Prostate gland (tissue), 2 donors: Measurements from ENCODE around the gene MAP2K7.

Source experiments
- POLR2AphosphoS5 ChIP-seq: sonication (generic); formaldehyde crosslinking; IDR thresholded peaks from one replicate; pipeline ENCODE4 v1.6.1; 2017; ENCODE audit warnings: antibody characterized with exemption
- TF ChIP-seq, protein P1 (sequence below), 4 experiments: fragments of 200-600 bp in 2 of 4; fragments of 450-650 bp in 2 of 4; sonication (generic) in 2 of 4; IDR thresholded peaks; 1 replicate in 3 of 4; 2 replicates in 1 of 4; pipeline ENCODE4 v1.5.1; 2016 to 2019; ENCODE audit warnings: antibody characterized with exemption in 4 of 4, mild to moderate bottlenecking in 2 of 4, moderate library complexity in 2 of 4

DNA sequence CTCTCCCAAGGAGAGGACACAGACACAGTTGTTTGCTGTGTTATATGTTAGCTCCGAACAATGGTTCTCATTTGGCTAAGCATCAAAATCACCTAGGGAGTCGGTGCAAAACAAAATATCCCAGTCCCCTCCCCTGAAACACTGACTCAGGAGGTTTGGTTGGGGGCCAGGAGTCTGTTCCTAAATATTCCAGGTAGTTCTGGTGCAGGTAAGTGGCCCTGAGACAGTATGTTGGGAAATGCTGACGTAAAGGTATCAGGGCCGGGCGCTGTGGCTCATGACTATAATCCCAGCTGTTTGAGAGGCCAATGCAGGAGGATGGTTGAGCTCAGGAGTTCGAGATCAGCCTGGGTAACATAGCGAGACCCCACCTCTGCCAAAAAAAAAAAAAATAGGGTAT is 2.3 kb upstream of the MAP2K7 start:
- TF ChIP-seq, protein P1, sequence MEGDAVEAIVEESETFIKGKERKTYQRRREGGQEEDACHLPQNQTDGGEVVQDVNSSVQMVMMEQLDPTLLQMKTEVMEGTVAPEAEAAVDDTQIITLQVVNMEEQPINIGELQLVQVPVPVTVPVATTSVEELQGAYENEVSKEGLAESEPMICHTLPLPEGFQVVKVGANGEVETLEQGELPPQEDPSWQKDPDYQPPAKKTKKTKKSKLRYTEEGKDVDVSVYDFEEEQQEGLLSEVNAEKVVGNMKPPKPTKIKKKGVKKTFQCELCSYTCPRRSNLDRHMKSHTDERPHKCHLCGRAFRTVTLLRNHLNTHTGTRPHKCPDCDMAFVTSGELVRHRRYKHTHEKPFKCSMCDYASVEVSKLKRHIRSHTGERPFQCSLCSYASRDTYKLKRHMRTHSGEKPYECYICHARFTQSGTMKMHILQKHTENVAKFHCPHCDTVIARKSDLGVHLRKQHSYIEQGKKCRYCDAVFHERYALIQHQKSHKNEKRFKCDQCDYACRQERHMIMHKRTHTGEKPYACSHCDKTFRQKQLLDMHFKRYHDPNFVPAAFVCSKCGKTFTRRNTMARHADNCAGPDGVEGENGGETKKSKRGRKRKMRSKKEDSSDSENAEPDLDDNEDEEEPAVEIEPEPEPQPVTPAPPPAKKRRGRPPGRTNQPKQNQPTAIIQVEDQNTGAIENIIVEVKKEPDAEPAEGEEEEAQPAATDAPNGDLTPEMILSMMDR (IDR thresholded peaks at IDR 0.05): no peak
- TF ChIP-seq POLR2AphosphoS5: no peak
